Hematopoietic multipotent progenitor cell treated with erythropoietin and hydrocortisone succinate and interleukin-3 and kit ligand, for 8 days (in vitro differentiated cells): ENCODE data around the gene IFT172.
A peak's percentile ranks its signal among the peaks of the same experiment; 100 is the strongest.

Source experiments
- DNase-seq: peaks from one replicate; pipeline ENCODE4 v3.0.0-alpha.2; 2015

Gene IFT172

GRCh38 chr2:27494284-27494943, 4.9 kb upstream of the IFT172 start:
- no peak for DNase-seq

GRCh38 chr2:27493948-27494283, 4.4 kb upstream of the IFT172 start:
- no peak for DNase-seq

- no peak for DNase-seq
Observed at GRCh38 chr2:27492557-27492956, 3.0 kb upstream of the IFT172 start.

- peak; percentile 59 for DNase-seq
Observed at GRCh38 chr2:27489118-27489497, 435 bp downstream of the IFT172 start.

DNA sequence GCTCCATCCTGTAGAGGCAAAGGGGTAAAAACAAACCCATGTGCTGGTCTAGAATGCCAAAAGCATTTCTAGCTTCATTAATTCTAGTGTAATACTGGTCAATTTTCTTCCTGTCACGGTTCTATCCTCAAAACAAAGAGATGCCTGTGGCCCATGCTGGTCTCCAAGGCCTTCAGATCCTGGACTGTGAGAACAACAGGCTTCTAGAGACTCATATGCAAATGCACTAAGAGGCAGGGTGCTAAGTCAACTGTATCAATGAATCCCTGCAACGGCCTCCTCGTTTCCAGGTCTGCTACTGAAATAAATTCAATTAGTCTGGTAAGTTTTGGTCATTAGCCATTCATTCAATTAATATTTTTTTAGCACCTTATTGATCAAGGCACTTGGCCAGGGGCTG, 4.0 kb downstream of the IFT172 start:
- DNase-seq: no peak

- DNase-seq: peak; percentile 21
Observed at GRCh38 chr2:27471961-27472360, 17.6 kb downstream of the IFT172 start.

DNA sequence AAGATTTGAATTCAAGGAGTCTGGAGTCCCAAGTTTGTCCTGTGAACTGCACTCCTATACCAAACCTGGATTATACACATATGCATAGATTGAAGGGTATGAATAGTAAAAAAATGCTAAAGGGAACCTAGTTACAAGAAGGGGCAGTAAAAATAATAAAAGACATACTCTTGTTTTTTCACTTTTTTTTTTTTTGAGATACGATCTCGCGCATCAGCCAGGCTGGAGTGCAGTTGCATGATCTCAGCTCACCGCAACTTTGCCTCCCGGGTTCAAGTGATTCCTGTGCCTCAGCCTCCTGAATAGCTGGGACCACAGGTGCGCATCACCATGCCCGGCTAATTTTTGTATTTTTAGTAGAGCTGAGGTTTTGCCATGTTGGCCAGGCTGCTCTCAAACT, 25.1 kb downstream of the IFT172 start:
- no peak for DNase-seq

GRCh38 chr2:27461118-27461517, 28.4 kb downstream of the IFT172 start:
- peak; percentile 85 for DNase-seq

DNA sequence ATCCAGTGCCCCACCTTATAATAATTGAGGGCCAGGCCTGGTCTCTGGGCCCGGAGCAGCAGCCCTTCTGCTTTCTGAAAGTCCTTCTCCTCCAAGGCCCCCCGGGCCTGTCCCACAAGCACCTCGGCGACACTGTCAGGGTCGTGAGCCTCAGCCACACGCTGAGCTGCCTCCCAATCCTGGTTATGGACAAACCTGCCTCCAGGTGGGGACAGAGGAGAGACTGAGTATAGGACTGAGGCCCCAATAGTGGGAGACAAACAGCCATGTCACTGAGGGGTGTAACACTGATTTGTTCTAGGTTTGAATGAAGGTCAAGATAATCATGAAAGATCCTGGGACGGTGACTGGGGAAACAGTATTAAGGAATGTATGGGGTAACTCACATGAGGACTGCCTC, 35.6 kb downstream of the IFT172 start:
- no peak for DNase-seq

- no peak for DNase-seq
Observed at GRCh38 chr2:27451095-27451494, 38.4 kb downstream of the IFT172 start.

GRCh38 chr2:27448381-27448780, 41.2 kb downstream of the IFT172 start:
- no peak for DNase-seq

DNA sequence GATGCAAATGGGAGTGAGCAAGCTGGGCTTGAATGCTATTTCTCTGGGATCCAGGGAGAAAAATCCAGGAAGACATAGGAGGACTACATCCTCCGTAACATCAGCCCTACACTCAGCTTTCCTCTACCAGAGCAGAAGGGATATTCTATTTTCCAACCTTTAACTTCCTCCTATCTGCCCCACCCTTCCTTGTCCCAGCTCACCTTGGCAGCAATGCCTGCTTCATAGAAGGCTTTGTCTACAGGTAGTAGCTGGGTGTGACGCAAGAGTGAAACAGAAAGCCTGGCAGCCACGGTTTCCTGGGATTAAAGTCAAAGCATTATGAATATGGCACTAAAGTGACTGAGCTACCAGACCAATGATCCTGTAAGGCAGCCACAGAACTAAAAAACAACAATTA, 43.5 kb downstream of the IFT172 start:
- DNase-seq: no peak

DNA sequence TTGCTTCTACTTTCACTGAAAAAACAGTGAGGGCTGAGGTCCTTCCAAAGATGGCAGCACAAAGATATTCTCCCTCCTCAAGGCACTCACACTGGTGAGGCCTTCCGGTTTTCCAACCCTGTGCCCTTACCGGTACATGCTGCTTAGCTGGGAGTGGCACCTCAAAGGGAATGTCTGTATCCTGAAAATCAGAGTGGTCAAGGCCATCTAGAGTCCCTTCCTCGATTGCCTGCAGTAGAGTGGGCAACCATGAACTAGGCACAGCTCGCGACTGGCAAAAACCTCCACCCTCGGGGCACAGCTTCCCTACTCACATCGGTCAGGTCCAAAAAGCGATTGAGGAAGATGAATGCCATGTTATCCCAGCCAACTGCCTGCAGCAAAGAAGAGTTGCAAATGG, 43.9 kb downstream of the IFT172 start:
- no peak for DNase-seq

DNA sequence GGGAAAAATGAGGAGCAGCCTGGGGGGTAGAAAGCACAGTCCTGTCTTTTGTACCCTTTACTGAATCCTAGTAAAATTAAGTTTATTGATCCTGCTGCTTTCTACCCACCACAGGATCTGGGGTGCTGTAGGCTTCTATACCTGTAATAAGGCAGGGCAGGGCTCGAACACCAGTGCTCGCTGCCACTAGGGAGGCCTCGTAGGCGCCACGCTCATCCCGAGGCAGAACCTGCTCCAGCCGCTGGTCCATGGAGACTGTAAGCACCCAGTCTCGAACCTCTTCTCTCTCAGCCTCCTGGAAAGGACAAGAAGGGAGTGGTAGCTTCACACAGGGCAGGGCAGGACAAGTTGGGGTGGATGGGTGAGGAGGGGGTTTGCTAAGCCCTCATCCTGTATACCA, 44.4 kb downstream of the IFT172 start:
- DNase-seq: no peak

- peak; percentile 32 for DNase-seq
Observed at GRCh38 chr2:27442920-27443282, 46.6 kb downstream of the IFT172 start.

DNA sequence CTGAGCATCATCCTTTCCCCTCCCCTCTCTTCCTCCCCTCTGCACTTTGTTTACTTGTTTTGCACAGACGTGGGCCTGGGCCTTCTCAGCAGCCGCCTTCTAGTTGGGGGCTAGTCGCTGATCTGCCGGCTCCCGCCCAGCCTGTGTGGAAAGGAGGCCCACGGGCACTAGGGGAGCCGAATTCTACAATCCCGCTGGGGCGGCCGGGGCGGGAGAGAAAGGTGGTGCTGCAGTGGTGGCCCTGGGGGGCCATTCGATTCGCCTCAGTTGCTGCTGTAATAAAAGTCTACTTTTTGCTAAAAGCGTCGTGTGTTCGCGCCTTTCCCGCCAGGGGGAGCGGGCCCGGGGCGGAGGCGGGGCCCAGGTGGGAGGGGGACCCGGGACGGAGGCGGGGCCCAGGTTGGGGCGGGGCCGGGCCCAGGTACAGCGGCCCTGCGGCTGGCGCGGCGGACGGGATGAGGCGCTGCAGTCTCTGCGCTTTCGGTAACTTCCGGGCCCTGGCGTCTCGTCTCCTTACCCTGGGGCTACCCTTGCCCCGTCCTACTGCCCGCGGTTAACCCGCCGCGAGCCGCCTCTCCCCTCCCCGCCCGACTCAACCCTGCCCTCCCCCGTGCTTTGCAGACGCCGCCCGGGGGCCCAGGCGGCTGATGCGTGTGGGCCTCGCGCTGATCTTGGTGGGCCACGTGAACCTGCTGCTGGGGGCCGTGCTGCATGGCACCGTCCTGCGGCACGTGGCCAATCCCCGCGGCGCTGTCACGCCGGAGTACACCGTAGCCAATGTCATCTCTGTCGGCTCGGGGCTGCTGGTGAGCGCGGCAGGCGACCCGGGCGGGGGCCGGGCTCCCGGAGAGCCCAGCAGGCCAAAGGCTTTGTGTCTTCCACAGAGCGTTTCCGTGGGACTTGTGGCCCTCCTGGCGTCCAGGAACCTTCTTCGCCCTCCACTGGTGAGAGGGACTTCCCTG, 47.3 kb downstream of the IFT172 start, which contains the start of gene KRTCAP3:
TSS of gene KRTCAP3 (plus strand) at position 424 of the 962 bp plus-strand sequence. CDS start at position 456, 32 bp downstream.
- DNase-seq: peak; percentile 16

- peak; percentile 95 for DNase-seq
Observed at GRCh38 chr2:27441226-27441926, 48.2 kb downstream of the IFT172 start.

GRCh38 chr2:27435628-27436027, 53.9 kb downstream of the IFT172 start:
- DNase-seq: no peak

- peak; percentile 8 for DNase-seq
Observed at GRCh38 chr2:27431395-27431794, 58.1 kb downstream of the IFT172 start.

DNA sequence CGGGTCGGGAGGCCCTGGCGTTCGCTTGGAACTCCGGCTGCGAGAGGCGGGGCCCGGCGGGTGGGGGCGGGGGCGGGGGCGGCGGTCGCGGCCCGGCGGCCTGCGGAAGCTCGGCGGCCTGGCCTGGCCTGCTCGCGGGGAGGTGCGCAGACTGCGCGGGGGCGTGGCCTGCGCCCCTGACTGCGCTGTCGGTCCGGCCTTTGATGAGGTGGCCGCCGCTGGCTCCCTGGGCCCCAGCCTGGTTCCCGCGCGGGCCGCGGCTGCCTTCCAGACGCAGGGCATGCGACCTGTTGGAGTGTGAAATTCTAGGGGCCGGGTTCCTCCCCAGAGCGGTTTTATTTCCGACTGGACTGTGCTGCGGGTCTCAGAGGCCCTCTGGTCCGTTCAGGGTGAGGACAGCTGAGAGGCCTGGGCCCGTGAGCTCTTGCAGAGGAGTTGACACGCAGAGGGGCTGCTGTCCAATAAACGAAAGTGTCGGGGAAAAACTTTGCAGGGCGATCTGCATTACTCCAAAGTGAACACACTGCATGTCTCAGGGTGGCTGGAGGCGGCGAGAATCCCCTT, 60.5 kb downstream of the IFT172 start:
- DNase-seq: peak; percentile 79

DNA sequence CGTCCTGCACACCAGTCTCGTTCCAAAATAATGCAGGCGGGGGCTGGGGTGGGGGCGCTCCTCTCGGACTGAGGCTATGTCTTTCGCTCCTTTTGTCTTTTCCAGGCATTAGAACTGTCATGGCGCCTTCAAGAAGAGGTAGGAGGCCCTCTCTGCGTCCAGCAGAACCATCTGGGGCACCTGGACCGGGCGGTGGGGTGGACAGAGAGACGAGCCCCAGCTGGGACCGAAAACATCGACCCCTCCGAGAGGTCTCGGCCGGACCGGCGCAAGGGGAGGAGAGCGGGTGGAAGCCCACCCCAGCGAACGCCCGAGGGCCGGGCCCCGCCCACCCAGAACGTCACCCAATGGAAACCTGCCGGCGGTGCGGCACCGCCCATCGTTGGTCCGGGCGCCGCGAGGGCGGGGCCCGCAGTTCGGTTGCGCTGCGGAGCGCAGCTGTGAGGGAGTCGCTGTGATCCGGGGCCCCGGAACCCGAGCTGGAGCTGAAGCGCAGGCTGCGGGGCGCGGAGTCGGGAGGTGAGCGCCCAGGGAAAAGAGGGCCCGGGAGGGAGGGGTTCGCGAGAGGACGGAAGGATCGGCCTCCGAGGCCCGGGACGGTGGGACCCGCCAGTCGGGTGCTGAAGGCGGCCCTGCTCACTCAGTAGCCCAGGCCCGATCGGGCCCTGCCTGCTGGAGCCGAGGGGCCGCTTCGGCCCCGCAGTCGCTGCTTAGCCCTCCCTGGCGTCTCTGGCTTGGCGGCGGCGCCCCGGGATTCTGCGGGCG, 61.1 kb downstream of the IFT172 start, which contains the start of gene NRBP1:
TSS of gene NRBP1 (plus strand) at position 419 of the 765 bp plus-strand sequence. CDS start 4,643 bp downstream, outside the sequence.
- peak; percentile 90 for DNase-seq

- DNase-seq: no peak
Observed at GRCh38 chr2:27427863-27428212, 61.7 kb downstream of the IFT172 start.
